IMR-90 (cell line): Measurements from ENCODE around the gene PDGFA. TPM values are rescaled to one million over a fixed set of nuclear protein-coding genes. Genes with fewer than 3 reads are reported as not detected.

Source experiments
- ATAC-seq: fragments of 200-7000 bp; cut with Tn5 transposase; 2 replicates; pipeline ENCODE4 v1.9.1; 2020; ENCODE audit warnings: low read depth, mild to moderate bottlenecking, moderate library complexity
- BruUV-seq: library from RNA; stranded (reverse); fragments of 400-500 nt; replicated peaks from 2 replicates; lab custom pipeline; 2021; lab: Mats Ljungman, UMichigan
- CTCF ChIA-PET: fragments of 300-600 bp; formaldehyde crosslinking; extraction: SDS; loops from one replicate; lab custom pipeline; 2021; ENCODE audit warnings: antibody characterized with exemption; lab: Yijun Ruan, JAX
- POLR2A ChIA-PET: fragments of 300-600 bp; sonication (Branson Sonifier 250); formaldehyde crosslinking; loops from one replicate; lab custom pipeline; 2022; ENCODE audit warnings: antibody characterized with exemption; ENCODE audit not compliant: unreplicated experiment; lab: Charles Lee
- DNase-seq: peaks from one replicate; pipeline ENCODE4 v3.0.0; 2013
- H2AFZ ChIP-seq: replicated peaks from 2 replicates; pipeline ENCODE3; 2013; ENCODE audit warnings: low read length, mild to moderate bottlenecking; ENCODE audit not compliant: poor library complexity
- H2AK5ac ChIP-seq: 2 replicates; pipeline ENCODE4 v1.6.1; 2013; ENCODE audit warnings: low read depth, low read length, inconsistent platforms
- H2AK9ac ChIP-seq: replicated peaks from 2 replicates; pipeline ENCODE3; 2013; ENCODE audit warnings: mild to moderate bottlenecking, low read depth, low read length, moderate library complexity; ENCODE audit not compliant: poor library complexity
- H2BK120ac ChIP-seq: 2 replicates; pipeline ENCODE4 v1.6.1; 2013; ENCODE audit warnings: low read depth, low read length, inconsistent platforms
- H2BK15ac ChIP-seq: 3 replicates; pipeline ENCODE4 v1.6.1; 2013; ENCODE audit warnings: low read depth, low read length, inconsistent platforms
- H2BK20ac ChIP-seq: 2 replicates; pipeline ENCODE4 v1.6.1; 2013; ENCODE audit warnings: low read depth, mild to moderate bottlenecking, inconsistent platforms, low read length, moderate library complexity
- H2BK5ac ChIP-seq: 2 replicates; pipeline ENCODE4 v1.6.1; 2013; ENCODE audit warnings: mild to moderate bottlenecking, low read depth, low read length, inconsistent platforms; ENCODE audit not compliant: poor library complexity, severe bottlenecking
- H3K14ac ChIP-seq: replicated peaks from 2 replicates; pipeline ENCODE4 v1.6.1; 2013; ENCODE audit warnings: low read depth, low read length, inconsistent platforms
- H3K18ac ChIP-seq: 2 replicates; pipeline ENCODE4 v1.6.1; 2013; ENCODE audit warnings: low read depth, low read length, control low read depth
- H3K23ac ChIP-seq: 2 replicates; pipeline ENCODE4 v1.6.1; 2013; ENCODE audit warnings: low read depth, low read length, inconsistent platforms
- H3K27ac ChIP-seq: 2 replicates; pipeline ENCODE4 v1.5.1; 2013; ENCODE audit warnings: mild to moderate bottlenecking, control low read depth, low read length; ENCODE audit not compliant: insufficient read depth
- H3K27me3 ChIP-seq: 2 replicates; pipeline ENCODE4 v1.6.1; 2013; ENCODE audit warnings: low read length; ENCODE audit not compliant: control insufficient read depth, insufficient read depth
- H3K36me3 ChIP-seq: 2 replicates; pipeline ENCODE4 v1.6.1; 2013; ENCODE audit warnings: low read length, mixed read lengths; ENCODE audit not compliant: control insufficient read depth, insufficient read depth
- H3K4ac ChIP-seq: 2 replicates; pipeline ENCODE4 v1.6.1; 2013; ENCODE audit warnings: low read depth, low read length, inconsistent platforms
- H3K4me1 ChIP-seq: 2 replicates; pipeline ENCODE4 v1.6.1; 2013; ENCODE audit warnings: low read length, mixed read lengths; ENCODE audit not compliant: control insufficient read depth, insufficient read depth
- H3K4me2 ChIP-seq: 2 replicates; pipeline ENCODE4 v1.6.1; 2013; ENCODE audit warnings: low read depth, mild to moderate bottlenecking, control low read depth, low read length, moderate library complexity
- H3K4me3 ChIP-seq: 2 replicates; pipeline ENCODE4 v1.5.1; 2013; ENCODE audit warnings: low read depth, mild to moderate bottlenecking, control low read depth, low read length, moderate library complexity; ENCODE audit not compliant: insufficient read depth
- H3K56ac ChIP-seq: 2 replicates; pipeline ENCODE4 v1.6.1; 2013; ENCODE audit warnings: low read length, inconsistent platforms; ENCODE audit not compliant: insufficient read depth; ENCODE audit errors: extremely low read depth
- H3K79me1 ChIP-seq, 2 experiments: 2 replicates each; pipeline ENCODE4 v1.6.1; 2013; ENCODE audit warnings: low read length in 2 of 2, inconsistent platforms in 1 of 2, low read depth in 1 of 2
- H3K9ac ChIP-seq: 2 replicates; pipeline ENCODE4 v1.6.1; 2013; ENCODE audit warnings: low read depth, low read length, control low read depth
- H3K9me1 ChIP-seq: 2 replicates; pipeline ENCODE4 v1.6.1; 2013; ENCODE audit warnings: low read length, inconsistent platforms; ENCODE audit not compliant: insufficient read depth
- H3K9me3 ChIP-seq: 2 replicates; pipeline ENCODE4 v1.6.1; 2013; ENCODE audit warnings: low read length; ENCODE audit not compliant: control insufficient read depth, insufficient read depth
- H4K20me1 ChIP-seq: 2 replicates; pipeline ENCODE4 v1.6.1; 2013; ENCODE audit warnings: low read length, inconsistent platforms; ENCODE audit not compliant: insufficient read depth
- H4K5ac ChIP-seq: 2 replicates; pipeline ENCODE4 v1.6.1; 2013; ENCODE audit warnings: mild to moderate bottlenecking, low read depth, low read length, control low read depth
- H4K8ac ChIP-seq, 2 experiments: 2 replicates each; pipeline ENCODE4 v1.6.1; 2013; ENCODE audit warnings: low read depth in 2 of 2, low read length in 2 of 2, control low read depth in 1 of 2, inconsistent platforms in 1 of 2
- H4K91ac ChIP-seq: 2 replicates; pipeline ENCODE4 v1.6.1; 2013; ENCODE audit warnings: low read depth, low read length, inconsistent platforms; ENCODE audit not compliant: insufficient read depth
- POLR2A ChIP-seq: IDR thresholded peaks from 2 replicates; pipeline ENCODE4 v1.6.1; 2012; ENCODE audit warnings: mild to moderate bottlenecking, low read depth, low read length
- SMC3 ChIP-seq: fragments of 150-350 bp; IDR thresholded peaks from 2 replicates; pipeline ENCODE4 v1.6.1; 2016; ENCODE audit warnings: low read depth, mild to moderate bottlenecking, antibody characterized with exemption, low read length, moderate library complexity
- WGBS, 2 experiments: methylation state at CpG; one replicate each; pipeline versions ENCODE4 v1.1.5 to v1.1.7; 2013; ENCODE audit warnings: missing lambda C conversion rate in 2 of 2; ENCODE audit not compliant: insufficient read length in 1 of 2; ENCODE audit errors: extremely low coverage in 2 of 2; 5-methylcytosine and 5-hydroxymethylcytosine counted together
- dilution Hi-C: fragments of 300-500 bp; cut with HindIII; formaldehyde crosslinking; loops from one replicate; pipeline ENCODE4 v1.14.3; 2018; ENCODE audit warnings: low sequenced_read_pairs; ENCODE audit not compliant: unreplicated experiment
- in situ Hi-C: fragments of 300-500 bp; cut with MboI; formaldehyde crosslinking; loops from 3 replicates; pipeline ENCODE4 v1.14.3; 2019; ENCODE audit warnings: low sequenced_read_pairs, inconsistent platforms, mixed read lengths
- intact Hi-C: fragments of 100-400 bp; cut with micrococcal nuclease; formaldehyde crosslinking; loops from 2 replicates; pipeline ENCODE4 v1.10.0; 2022
- polyA plus RNA-seq, 3 experiments: library from polyadenylated mRNA; depleted of rRNA; stranded (reverse); fragments of >200 nt; gene quantifications; 2 replicates each; pipeline ENCODE4 v1.2.3, GENCODE V29; 2012; ENCODE audit warnings: low replicate concordance in 1 of 3
- total RNA-seq: library from RNA; depleted of rRNA; stranded (reverse); fragments of >200 nt; gene quantifications from 2 replicates; pipeline ENCODE4 v1.2.3, GENCODE V29; 2012
- TF ChIP-seq, protein P1 (sequence below): conservative IDR thresholded peaks from 2 replicates; pipeline ENCODE4 v1.5.1; 2012; ENCODE audit warnings: mild to moderate bottlenecking, low read depth, low read length, improper control_type of control experiment

PDGFA gene
- total and polyA plus RNA-seq, 2 of the 4 experiments (the other 2 are of a cell fraction), result 3.3 to 3.8 TPM

DNA sequence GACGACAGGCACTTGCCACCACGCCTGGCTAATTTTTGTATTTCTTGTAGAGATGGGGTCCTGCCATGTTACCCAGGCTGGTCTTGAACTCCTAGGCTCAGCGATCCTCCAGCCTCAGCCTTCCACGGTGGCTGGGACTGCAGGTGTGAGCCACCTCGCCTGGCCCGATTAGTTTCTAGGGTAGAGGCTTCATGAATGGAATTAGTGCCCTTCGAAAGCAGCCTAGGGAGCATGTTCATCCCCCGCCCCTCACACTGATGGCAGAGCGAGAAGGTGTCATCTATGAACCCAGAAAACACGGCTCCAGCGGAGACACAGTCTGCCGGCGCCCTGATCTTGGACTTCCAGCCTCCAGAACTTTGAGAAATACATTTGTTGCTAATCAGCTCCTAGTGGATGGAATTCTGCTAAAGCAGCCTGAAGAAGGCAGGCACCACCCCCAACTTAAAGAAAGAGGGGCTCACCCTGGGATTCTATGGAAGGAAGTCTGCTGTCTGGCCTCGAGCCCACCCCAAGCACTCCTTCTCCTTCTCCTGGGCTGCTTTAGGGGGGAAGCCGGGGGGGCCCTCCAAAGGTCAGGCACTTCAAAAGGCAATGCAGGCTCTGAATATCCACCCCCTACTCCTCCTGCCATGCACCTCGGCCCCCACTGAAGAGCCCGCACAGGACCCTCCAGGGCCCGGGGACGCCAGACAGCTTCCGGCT is 10.1 kb downstream of the PDGFA start:
- Histone ChIP-seq H2BK15ac (no peak overlapping the region), H3K4me1 (peaks cover 2% of the 10 kb centered on the region; the same call in 1 of the 2 replicates), H2AK9ac (no peak overlapping the region), H3K4me3 (no peak overlapping the region), H3K79me1 (peaks cover 0 to 20% of the 10 kb centered on the region in 2 experiments; a peak in 3 of 4 replicates), H3K56ac (no peak overlapping the region), H4K8ac (no peak overlapping the region), H3K14ac (no peak overlapping the region), H3K4ac (no peak overlapping the region), H4K91ac (no peak overlapping the region), H3K36me3 (0 out of 2 replicates have a peak, but pooled peaks cover 4% of the 10 kb centered on the region), H2BK120ac (no peak overlapping the region), H3K9me1 (peaks cover 6% of the 10 kb centered on the region; the same call in 1 of the 2 replicates), H2BK20ac (no peak overlapping the region), H2AK5ac (no peak overlapping the region), H3K4me2 (no peak overlapping the region), H3K9ac (no peak overlapping the region), H3K23ac (no peak overlapping the region), H2AFZ (no peak overlapping the region), H4K20me1 (no peaks in the 10 kb centered on the region; the same call in none of the 2 replicates), H2BK5ac (no peak overlapping the region), H3K18ac (no peak overlapping the region), H3K9me3 (no peaks in the 10 kb centered on the region), H3K27ac (no peak overlapping the region), H3K27me3 (no peaks in the 10 kb centered on the region), H4K5ac (no peak overlapping the region)
- BruUV-seq, result no TSS peak
- dilution Hi-C loops (no loop called here), in situ Hi-C loops (no loop called here), intact Hi-C loops (loop anchor here (10.0 kb wide), 1 partner anchor 365 kb away; the partner anchor contains the start of gene GET4)
- no peak for TF ChIP-seq SMC3
- TF ChIP-seq, protein P1, sequence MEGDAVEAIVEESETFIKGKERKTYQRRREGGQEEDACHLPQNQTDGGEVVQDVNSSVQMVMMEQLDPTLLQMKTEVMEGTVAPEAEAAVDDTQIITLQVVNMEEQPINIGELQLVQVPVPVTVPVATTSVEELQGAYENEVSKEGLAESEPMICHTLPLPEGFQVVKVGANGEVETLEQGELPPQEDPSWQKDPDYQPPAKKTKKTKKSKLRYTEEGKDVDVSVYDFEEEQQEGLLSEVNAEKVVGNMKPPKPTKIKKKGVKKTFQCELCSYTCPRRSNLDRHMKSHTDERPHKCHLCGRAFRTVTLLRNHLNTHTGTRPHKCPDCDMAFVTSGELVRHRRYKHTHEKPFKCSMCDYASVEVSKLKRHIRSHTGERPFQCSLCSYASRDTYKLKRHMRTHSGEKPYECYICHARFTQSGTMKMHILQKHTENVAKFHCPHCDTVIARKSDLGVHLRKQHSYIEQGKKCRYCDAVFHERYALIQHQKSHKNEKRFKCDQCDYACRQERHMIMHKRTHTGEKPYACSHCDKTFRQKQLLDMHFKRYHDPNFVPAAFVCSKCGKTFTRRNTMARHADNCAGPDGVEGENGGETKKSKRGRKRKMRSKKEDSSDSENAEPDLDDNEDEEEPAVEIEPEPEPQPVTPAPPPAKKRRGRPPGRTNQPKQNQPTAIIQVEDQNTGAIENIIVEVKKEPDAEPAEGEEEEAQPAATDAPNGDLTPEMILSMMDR, result 0 out of 2 replicates have a peak, but pooled peaks have one; percentile 4
- no peak for TF ChIP-seq POLR2A
- WGBS, 2 experiments, result 73% methylated on average over 4 of the region's 20 CpGs; no CpG with 5 or more reads in 1 of the 2 experiments
- CTCF ChIA-PET, result interaction anchor here (0.7 kb wide), 1 partner anchor 29 kb away, joined by 3 read pairs; no protein-coding TSS in a partner anchor
- ATAC-seq, result no peak
- DNase-seq, result no peak
- POLR2A ChIA-PET, result no interaction called here
